HS-5 (cell line): ENCODE measurements around the gene PDGFC.
"Not testable (repeated sequence)": the region's sequence is repeated elsewhere in the genome, so short reads cannot be mapped to it uniquely, and the experiment has no call there.

ENCODE experiments used
- DNase-seq: peaks from one replicate; pipeline ENCODE4 v3.0.0-alpha.2; 2012; ENCODE audit warnings: low read depth

PDGFC gene

GRCh38 chr4:156901871-156902270 is 69.7 kb downstream of the PDGFC start:
- no peak for DNase-seq

GRCh38 chr4:156898373-156899117 is 73.1 kb downstream of the PDGFC start:
- DNase-seq = no peak

- no peak for DNase-seq
Measured at GRCh38 chr4:156896527-156896926, 75.1 kb downstream of the PDGFC start.

GRCh38 chr4:156894234-156894633 is 77.4 kb downstream of the PDGFC start:
- no peak for DNase-seq

- DNase-seq = peak; percentile 18
Measured at GRCh38 chr4:156892805-156893204, 78.8 kb downstream of the PDGFC start.

GRCh38 chr4:156889616-156890594 is 81.7 kb downstream of the PDGFC start:
- peak; percentile 14 for DNase-seq

- DNase-seq = peak; percentile 51
Measured at GRCh38 chr4:156888762-156889161, 82.8 kb downstream of the PDGFC start.

GRCh38 chr4:156886481-156886880 is 85.1 kb downstream of the PDGFC start:
- DNase-seq = no peak

GRCh38 chr4:156885374-156885773 is 86.2 kb downstream of the PDGFC start:
- no peak for DNase-seq

GRCh38 chr4:156884183-156884582 is 87.4 kb downstream of the PDGFC start:
- no peak for DNase-seq

- DNase-seq = no peak
Measured at GRCh38 chr4:156875704-156876103, 95.9 kb downstream of the PDGFC start.

GRCh38 chr4:156875055-156875454 is 96.5 kb downstream of the PDGFC start:
- DNase-seq = no peak

GRCh38 chr4:156873799-156874198 is 97.8 kb downstream of the PDGFC start:
- no peak for DNase-seq

- DNase-seq = no peak
Measured at GRCh38 chr4:156870861-156871260, 100.7 kb downstream of the PDGFC start.

GRCh38 chr4:156870131-156870530 is 101.5 kb downstream of the PDGFC start:
- no peak for DNase-seq

- not testable (repeated sequence) for DNase-seq
Measured at GRCh38 chr4:156866088-156866487, 105.5 kb downstream of the PDGFC start.

- peak; percentile 22 for DNase-seq
Measured at GRCh38 chr4:156865451-156865850, 106.1 kb downstream of the PDGFC start.

- DNase-seq = no peak
Measured at GRCh38 chr4:156858071-156858470, 113.5 kb downstream of the PDGFC start.

GRCh38 chr4:156838761-156839160 is 132.8 kb downstream of the PDGFC start:
- no peak for DNase-seq

- no peak for DNase-seq
Measured at GRCh38 chr4:156837625-156838345, 133.8 kb downstream of the PDGFC start.

GRCh38 chr4:156832886-156833285 is 138.7 kb downstream of the PDGFC start:
- DNase-seq = no peak

GRCh38 chr4:156830351-156830750 is 141.2 kb downstream of the PDGFC start:
- DNase-seq = peak; percentile 96
